ENCODE data around the gene RYR3.
"Not testable (repeated sequence)": the region's sequence is repeated elsewhere in the genome, so short reads cannot be mapped to it uniquely, and the experiment has no call there.

Gene RYR3

DNA sequence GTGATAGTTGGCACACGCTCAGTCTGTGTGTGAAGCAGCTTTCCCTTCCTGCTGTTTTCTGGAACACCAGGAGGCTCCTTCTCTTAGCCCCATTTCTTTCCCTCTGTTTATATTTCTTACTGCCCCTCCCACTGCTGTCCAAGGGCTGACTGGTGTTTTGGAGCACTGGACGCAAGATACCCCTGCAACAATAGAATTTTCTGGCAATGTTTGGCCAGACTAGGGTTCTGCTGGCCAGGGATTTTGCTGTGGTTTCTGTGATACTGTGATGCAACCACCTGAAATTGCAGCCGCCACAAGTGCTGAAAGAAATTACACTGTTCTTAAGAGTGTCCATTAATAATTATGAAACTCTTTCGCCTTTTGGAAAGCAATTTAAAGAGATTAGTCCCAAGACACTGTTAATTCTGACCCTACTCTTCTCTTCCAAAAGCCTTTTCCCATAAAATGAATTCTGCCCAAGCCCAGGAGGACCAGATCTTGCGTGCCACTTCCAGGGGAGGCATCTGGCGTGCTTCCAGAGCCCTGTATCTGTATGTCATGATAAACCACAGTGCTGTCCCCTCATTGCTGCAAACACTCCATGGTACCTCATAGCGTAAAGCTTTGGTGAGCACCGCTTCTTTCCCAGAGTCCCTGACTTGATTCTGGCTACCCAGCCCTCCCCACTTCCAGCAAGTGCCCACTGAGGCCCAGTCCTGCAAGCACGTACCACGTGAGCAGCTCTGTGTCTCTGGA is 498.1 kb downstream of the RYR3 start:
- no peak for DNase-seq (ENCODE audit: extremely low read depth, insufficient read length)
- no peak overlapping the region for H3K4me3 ChIP-seq (replicated peaks; ENCODE audit: low read depth, low read length)
- TF ChIP-seq, protein P1, sequence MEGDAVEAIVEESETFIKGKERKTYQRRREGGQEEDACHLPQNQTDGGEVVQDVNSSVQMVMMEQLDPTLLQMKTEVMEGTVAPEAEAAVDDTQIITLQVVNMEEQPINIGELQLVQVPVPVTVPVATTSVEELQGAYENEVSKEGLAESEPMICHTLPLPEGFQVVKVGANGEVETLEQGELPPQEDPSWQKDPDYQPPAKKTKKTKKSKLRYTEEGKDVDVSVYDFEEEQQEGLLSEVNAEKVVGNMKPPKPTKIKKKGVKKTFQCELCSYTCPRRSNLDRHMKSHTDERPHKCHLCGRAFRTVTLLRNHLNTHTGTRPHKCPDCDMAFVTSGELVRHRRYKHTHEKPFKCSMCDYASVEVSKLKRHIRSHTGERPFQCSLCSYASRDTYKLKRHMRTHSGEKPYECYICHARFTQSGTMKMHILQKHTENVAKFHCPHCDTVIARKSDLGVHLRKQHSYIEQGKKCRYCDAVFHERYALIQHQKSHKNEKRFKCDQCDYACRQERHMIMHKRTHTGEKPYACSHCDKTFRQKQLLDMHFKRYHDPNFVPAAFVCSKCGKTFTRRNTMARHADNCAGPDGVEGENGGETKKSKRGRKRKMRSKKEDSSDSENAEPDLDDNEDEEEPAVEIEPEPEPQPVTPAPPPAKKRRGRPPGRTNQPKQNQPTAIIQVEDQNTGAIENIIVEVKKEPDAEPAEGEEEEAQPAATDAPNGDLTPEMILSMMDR (IDR thresholded peaks at IDR 0.05; ENCODE audit: insufficient read depth, low read length, poor library complexity, severe bottlenecking) = no peak
- H3K36me3 ChIP-seq (ENCODE audit: control insufficient read depth, insufficient read depth, low read length) = no peaks in the 10 kb centered on the region
- no peaks in the 10 kb centered on the region for H3K27me3 ChIP-seq (replicated peaks; ENCODE audit: control insufficient read depth, insufficient read depth, low read length)

- TF ChIP-seq, protein P1 (IDR thresholded peaks at IDR 0.05; ENCODE audit: insufficient read depth, low read length, poor library complexity, severe bottlenecking) = no peak
Observed at GRCh38 chr15:33810073-33810595, 499.4 kb downstream of the RYR3 start.

DNA sequence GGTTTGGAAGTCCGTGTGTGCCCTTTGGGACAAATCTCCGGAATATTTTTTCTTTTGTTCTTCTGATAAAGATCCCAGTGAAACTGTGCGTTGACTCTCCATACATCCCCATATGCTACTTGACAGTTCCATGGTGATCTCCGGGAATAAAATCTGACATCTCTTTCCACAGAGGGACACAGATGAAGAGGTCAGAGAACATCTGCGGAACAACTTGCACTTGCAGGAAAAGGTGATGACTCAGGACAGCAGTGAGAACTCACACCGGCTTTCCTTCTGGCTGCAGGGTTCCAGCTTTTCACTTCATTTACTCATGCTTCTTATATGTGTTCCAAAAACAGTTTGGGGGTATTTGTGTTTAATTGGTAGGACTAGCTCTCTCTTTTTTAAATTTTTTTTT is 500.0 kb downstream of the RYR3 start:
- DNase-seq (ENCODE audit: extremely low read depth, insufficient read length) = no peak
- Histone ChIP-seq H3K27me3 (replicated peaks; ENCODE audit: control insufficient read depth, insufficient read depth, low read length) (no peaks in the 10 kb centered on the region; the same call in 1 of the 2 replicates), H3K36me3 (ENCODE audit: control insufficient read depth, insufficient read depth, low read length) (no peaks in the 10 kb centered on the region), H3K4me3 (replicated peaks; ENCODE audit: low read depth, low read length) (no peak overlapping the region)
- TF ChIP-seq, protein P1 (IDR thresholded peaks at IDR 0.05; ENCODE audit: insufficient read depth, low read length, poor library complexity, severe bottlenecking) = no peak

More at GRCh38 chr15:33810073-33810595, 499.4 kb downstream of the RYR3 start:
- Histone ChIP-seq H3K27me3 (replicated peaks; ENCODE audit: control insufficient read depth, insufficient read depth, low read length) (no peaks in the 10 kb centered on the region; the same call in 1 of the 2 replicates), H3K36me3 (ENCODE audit: control insufficient read depth, insufficient read depth, low read length) (no peaks in the 10 kb centered on the region), H3K4me3 (replicated peaks; ENCODE audit: low read depth, low read length) (no peak overlapping the region)
- DNase-seq (ENCODE audit: extremely low read depth, insufficient read length) = no peak

- DNase-seq (ENCODE audit: extremely low read depth, insufficient read length) = no peak
- no peak overlapping the region for H3K4me3 ChIP-seq (replicated peaks; ENCODE audit: low read depth, low read length)
- H3K36me3 ChIP-seq (ENCODE audit: control insufficient read depth, insufficient read depth, low read length) = no peaks in the 10 kb centered on the region
- H3K27me3 ChIP-seq (replicated peaks; ENCODE audit: control insufficient read depth, insufficient read depth, low read length) = no peaks in the 10 kb centered on the region; the same call in 1 of the 2 replicates
- TF ChIP-seq, protein P1 (IDR thresholded peaks at IDR 0.05; ENCODE audit: insufficient read depth, low read length, poor library complexity, severe bottlenecking) = no peak
Observed at GRCh38 chr15:33813891-33814290, 503.1 kb downstream of the RYR3 start.

DNA sequence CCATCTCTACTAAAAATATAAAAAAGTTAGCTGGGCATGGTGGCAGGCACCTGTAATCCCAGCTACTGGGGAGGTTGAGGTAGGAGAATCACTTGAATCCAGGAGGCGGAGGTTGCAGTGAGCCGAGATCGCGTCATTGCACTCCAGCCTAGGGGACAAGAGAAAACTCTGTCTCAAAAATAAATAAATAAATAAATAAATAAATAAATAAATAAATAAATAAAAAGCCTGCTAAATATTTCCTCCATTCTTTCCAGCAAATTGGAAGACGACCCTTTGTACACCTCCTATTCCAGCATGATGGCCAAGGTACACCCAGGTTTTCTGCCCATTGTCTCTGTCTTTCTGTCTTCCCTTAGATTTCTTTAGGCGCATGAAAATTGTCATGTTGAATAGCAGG is 508.7 kb downstream of the RYR3 start:
- H3K27me3 ChIP-seq (replicated peaks; ENCODE audit: control insufficient read depth, insufficient read depth, low read length); H3K36me3 ChIP-seq (ENCODE audit: control insufficient read depth, insufficient read depth, low read length); H3K4me3 ChIP-seq (replicated peaks; ENCODE audit: low read depth, low read length); DNase-seq (ENCODE audit: extremely low read depth, insufficient read length): not testable (repeated sequence)

DNA sequence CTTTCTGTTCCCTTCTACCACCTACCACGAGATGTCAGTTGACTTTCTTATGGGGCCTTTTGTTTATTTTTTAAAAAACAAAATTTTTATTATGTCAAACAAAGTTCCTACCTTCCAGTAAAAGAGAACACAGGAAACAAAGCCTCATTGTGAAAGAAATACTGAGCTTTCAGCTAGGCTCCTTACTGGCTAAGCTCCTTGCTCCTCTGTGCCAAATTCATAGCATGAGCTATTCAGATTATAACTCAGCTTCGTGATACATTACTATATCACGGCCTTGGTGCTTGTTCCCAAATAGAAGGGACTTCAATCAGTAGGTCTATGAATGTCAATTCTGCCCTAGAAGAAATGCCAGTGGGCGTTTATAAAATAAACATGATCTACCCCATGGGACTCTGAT is 511.7 kb downstream of the RYR3 start:
- Histone ChIP-seq H3K4me3 (replicated peaks; ENCODE audit: low read depth, low read length) (no peak overlapping the region), H3K36me3 (ENCODE audit: control insufficient read depth, insufficient read depth, low read length) (no peaks in the 10 kb centered on the region), H3K27me3 (replicated peaks; ENCODE audit: control insufficient read depth, insufficient read depth, low read length) (no peaks in the 10 kb centered on the region)
- TF ChIP-seq, protein P1 (IDR thresholded peaks at IDR 0.05; ENCODE audit: insufficient read depth, low read length, poor library complexity, severe bottlenecking) = no peak
- DNase-seq (ENCODE audit: extremely low read depth, insufficient read length) = no peak
